ENCODE measurements around the gene CASQ2. TPM values are rescaled to one million over a fixed set of nuclear protein-coding genes. Genes with fewer than 3 reads are reported as not detected.

Gene CASQ2
- total and polyA plus RNA-seq, 4 experiments from 2014 or later: not detected

- Histone ChIP-seq H3K27me3 (ENCODE audit: insufficient read depth, low read length) (no peaks in the 10 kb centered on the region), H3K4me3 (ENCODE audit: low read length in 2 of 2) (no peak overlapping the region), H3K27ac (ENCODE audit: low read depth, low read length) (no peak overlapping the region), H3K36me3 (ENCODE audit: insufficient read depth, low read length) (no peaks in the 10 kb centered on the region), H3K4me1 (ENCODE audit: insufficient read depth, low read length) (no peaks in the 10 kb centered on the region), H3K9me3 (ENCODE audit: control insufficient read depth in 1 of 2, low read length in 2 of 2) (no peaks in the 10 kb centered on the region)
- H3K9me3 Mint-ChIP-seq: no peaks in the 10 kb centered on the region
- no peak for DNase-seq
- CTCF ChIA-PET (ENCODE audit: partially characterized antibody): no interaction called here
- intact Hi-C loops (cut with micrococcal nuclease): no loop called here
- peaks cover 0 to 3% (median 0%) of the 10 kb centered on the region in 4 donors for H3K4me1 Mint-ChIP-seq
- H3K27me3 Mint-ChIP-seq: no peaks in the 10 kb centered on the region
- POLR2A ChIA-PET (ENCODE audit: partially characterized antibody): no interaction called here
- H3K4me3 Mint-ChIP-seq: no peak overlapping the region
- H3K36me3 Mint-ChIP-seq: peaks cover 0 to 1% of the 10 kb centered on the region in 2 donors
- H3K27ac Mint-ChIP-seq: no peak overlapping the region
Observed at GRCh38 chr1:115680730-115681111, 87.8 kb downstream of the CASQ2 start.

GRCh38 chr1:115679141-115679611, 89.3 kb downstream of the CASQ2 start:
- ChIA-PET CTCF (ENCODE audit: partially characterized antibody) (interaction anchor here (1.2 kb wide), 1 partner anchor 28 kb away, joined by 3 read pairs; no protein-coding TSS in a partner anchor), POLR2A (ENCODE audit: partially characterized antibody) (no interaction called here)
- Mint-ChIP-seq H3K27me3 (no peaks in the 10 kb centered on the region), H3K36me3 (no peaks in the 10 kb centered on the region), H3K4me3 (no peak overlapping the region), H3K4me1 (peaks cover 0 to 3% (median 0%) of the 10 kb centered on the region in 4 donors), H3K27ac (no peak overlapping the region), H3K9me3 (no peaks in the 10 kb centered on the region)
- H3K9me3 ChIP-seq (ENCODE audit: control insufficient read depth in 1 of 2, low read length in 2 of 2): no peaks in the 10 kb centered on the region
- H3K36me3 ChIP-seq (ENCODE audit: insufficient read depth, low read length): no peaks in the 10 kb centered on the region
- no peak overlapping the region for H3K27ac ChIP-seq (ENCODE audit: low read depth, low read length)
- no peaks in the 10 kb centered on the region for H3K4me1 ChIP-seq (ENCODE audit: insufficient read depth, low read length)
- DNase-seq: no peak
- intact Hi-C loops (cut with micrococcal nuclease): no loop called here
- no peaks in the 10 kb centered on the region for H3K27me3 ChIP-seq (ENCODE audit: insufficient read depth, low read length)
- H3K4me3 ChIP-seq (ENCODE audit: low read length in 2 of 2): no peak overlapping the region

- Mint-ChIP-seq H3K4me3 (no peak overlapping the region), H3K27me3 (no peaks in the 10 kb centered on the region), H3K9me3 (no peaks in the 10 kb centered on the region), H3K4me1 (peaks cover 0 to 3% (median 0%) of the 10 kb centered on the region in 4 donors), H3K27ac (no peak overlapping the region), H3K36me3 (no peaks in the 10 kb centered on the region)
- H3K4me1 ChIP-seq (ENCODE audit: insufficient read depth, low read length): no peaks in the 10 kb centered on the region
- no peaks in the 10 kb centered on the region for H3K9me3 ChIP-seq (ENCODE audit: control insufficient read depth in 1 of 2, low read length in 2 of 2)
- POLR2A ChIA-PET (ENCODE audit: partially characterized antibody): no interaction called here
- H3K36me3 ChIP-seq (ENCODE audit: insufficient read depth, low read length): no peaks in the 10 kb centered on the region
- intact Hi-C loops (cut with micrococcal nuclease): no loop called here
- CTCF ChIA-PET (ENCODE audit: partially characterized antibody): interaction anchor here (1.2 kb wide), 1 partner anchor 29 kb away, joined by 3 read pairs; no protein-coding TSS in a partner anchor
- H3K27me3 ChIP-seq (ENCODE audit: insufficient read depth, low read length): no peaks in the 10 kb centered on the region
- no peak for DNase-seq
- H3K27ac ChIP-seq (ENCODE audit: low read depth, low read length): no peak overlapping the region
- no peak overlapping the region for H3K4me3 ChIP-seq (ENCODE audit: low read length in 2 of 2)
Observed at GRCh38 chr1:115678141-115678540, 90.4 kb downstream of the CASQ2 start.

- ChIA-PET CTCF (ENCODE audit: partially characterized antibody) (no interaction called here), POLR2A (ENCODE audit: partially characterized antibody) (no interaction called here)
- H3K9me3 Mint-ChIP-seq: no peaks in the 10 kb centered on the region
- no peaks in the 10 kb centered on the region for H3K27me3 Mint-ChIP-seq
- H3K27ac Mint-ChIP-seq: no peak overlapping the region
- intact Hi-C loops (cut with micrococcal nuclease): no loop called here
- H3K4me1 Mint-ChIP-seq: peaks cover 0 to 3% (median 0%) of the 10 kb centered on the region in 4 donors
- H3K4me3 Mint-ChIP-seq: no peak overlapping the region
- H3K4me1 ChIP-seq (ENCODE audit: insufficient read depth, low read length): no peaks in the 10 kb centered on the region
- H3K9me3 ChIP-seq (ENCODE audit: control insufficient read depth in 1 of 2, low read length in 2 of 2): no peaks in the 10 kb centered on the region
- no peaks in the 10 kb centered on the region for H3K27me3 ChIP-seq (ENCODE audit: insufficient read depth, low read length)
- no peaks in the 10 kb centered on the region for H3K36me3 Mint-ChIP-seq
- H3K27ac ChIP-seq (ENCODE audit: low read depth, low read length): no peak overlapping the region
- no peak overlapping the region for H3K4me3 ChIP-seq (ENCODE audit: low read length in 2 of 2)
- H3K36me3 ChIP-seq (ENCODE audit: insufficient read depth, low read length): no peaks in the 10 kb centered on the region
- DNase-seq: no peak
Observed at GRCh38 chr1:115677565-115677964, 90.9 kb downstream of the CASQ2 start.

GRCh38 chr1:115677182-115677555, 91.3 kb downstream of the CASQ2 start:
- DNase-seq: no peak

GRCh38 chr1:115676498-115677181, 91.9 kb downstream of the CASQ2 start:
- H3K27ac ChIP-seq (ENCODE audit: low read depth, low read length): no peak overlapping the region
- Mint-ChIP-seq H3K4me1 (peaks cover 0 to 3% (median 0%) of the 10 kb centered on the region in 4 donors), H3K36me3 (no peaks in the 10 kb centered on the region), H3K27me3 (no peaks in the 10 kb centered on the region), H3K27ac (peak overlapping the region in 1 of 7 donors; percentile 22), H3K9me3 (no peaks in the 10 kb centered on the region), H3K4me3 (no peak overlapping the region)
- H3K27me3 ChIP-seq (ENCODE audit: insufficient read depth, low read length): no peaks in the 10 kb centered on the region
- no peak overlapping the region for H3K4me3 ChIP-seq (ENCODE audit: low read length in 2 of 2)
- POLR2A ChIA-PET (ENCODE audit: partially characterized antibody): no interaction called here
- no peaks in the 10 kb centered on the region for H3K36me3 ChIP-seq (ENCODE audit: insufficient read depth, low read length)
- no peaks in the 10 kb centered on the region for H3K9me3 ChIP-seq (ENCODE audit: control insufficient read depth in 1 of 2, low read length in 2 of 2)
- intact Hi-C loops (cut with micrococcal nuclease): no loop called here
- no peaks in the 10 kb centered on the region for H3K4me1 ChIP-seq (ENCODE audit: insufficient read depth, low read length)
- no peak for DNase-seq
- CTCF ChIA-PET (ENCODE audit: partially characterized antibody): no interaction called here

More at GRCh38 chr1:115677182-115677555, 91.3 kb downstream of the CASQ2 start:
- H3K4me3 Mint-ChIP-seq: no peak overlapping the region
- ChIA-PET CTCF (ENCODE audit: partially characterized antibody) (no interaction called here), POLR2A (ENCODE audit: partially characterized antibody) (no interaction called here)
- no peaks in the 10 kb centered on the region for H3K36me3 Mint-ChIP-seq
- intact Hi-C loops (cut with micrococcal nuclease): no loop called here
- H3K4me1 ChIP-seq (ENCODE audit: insufficient read depth, low read length): no peaks in the 10 kb centered on the region
- H3K9me3 ChIP-seq (ENCODE audit: control insufficient read depth in 1 of 2, low read length in 2 of 2): no peaks in the 10 kb centered on the region
- H3K4me3 ChIP-seq (ENCODE audit: low read length in 2 of 2): no peak overlapping the region
- no peaks in the 10 kb centered on the region for H3K27me3 Mint-ChIP-seq
- no peaks in the 10 kb centered on the region for H3K9me3 Mint-ChIP-seq
- H3K27me3 ChIP-seq (ENCODE audit: insufficient read depth, low read length): no peaks in the 10 kb centered on the region
- no peaks in the 10 kb centered on the region for H3K36me3 ChIP-seq (ENCODE audit: insufficient read depth, low read length)
- H3K4me1 Mint-ChIP-seq: peaks cover 0 to 3% (median 0%) of the 10 kb centered on the region in 4 donors
- no peak overlapping the region for H3K27ac Mint-ChIP-seq
- no peak overlapping the region for H3K27ac ChIP-seq (ENCODE audit: low read depth, low read length)

GRCh38 chr1:115672224-115673009, 96.1 kb downstream of the CASQ2 start:
- Mint-ChIP-seq H3K4me3 (no peak overlapping the region), H3K36me3 (no peaks in the 10 kb centered on the region), H3K9me3 (peaks cover 0 to 2% (median 0%) of the 10 kb centered on the region in 8 donors), H3K4me1 (peaks cover 0 to 3% (median 0%) of the 10 kb centered on the region in 4 donors), H3K27me3 (no peaks in the 10 kb centered on the region), H3K27ac (no peak overlapping the region)
- Histone ChIP-seq H3K36me3 (ENCODE audit: insufficient read depth, low read length) (no peaks in the 10 kb centered on the region), H3K4me3 (ENCODE audit: low read length in 2 of 2) (no peak overlapping the region), H3K9me3 (ENCODE audit: control insufficient read depth in 1 of 2, low read length in 2 of 2) (no peaks in the 10 kb centered on the region), H3K4me1 (ENCODE audit: insufficient read depth, low read length) (no peaks in the 10 kb centered on the region), H3K27ac (ENCODE audit: low read depth, low read length) (no peak overlapping the region), H3K27me3 (ENCODE audit: insufficient read depth, low read length) (no peaks in the 10 kb centered on the region)
- DNase-seq: no peak
- intact Hi-C loops (cut with micrococcal nuclease): no loop called here
- ChIA-PET POLR2A (ENCODE audit: partially characterized antibody) (no interaction called here), CTCF (ENCODE audit: partially characterized antibody) (interaction anchor here (1.4 kb wide), 1 partner anchor 34 kb away, joined by 3 read pairs; no protein-coding TSS in a partner anchor)

All from CD4-positive, alpha-beta memory T cell (primary cell).